ENCODE measurements around the gene NUDT21. TPM values are rescaled to one million over a fixed set of nuclear protein-coding genes. Genes with fewer than 3 reads are reported as not detected.
"Not testable (repeated sequence)": the region's sequence is repeated elsewhere in the genome, so short reads cannot be mapped to it uniquely, and the experiment has no call there.

Gene NUDT21
- total RNA-seq, 1 experiment from 2014 or later, result 97.6 TPM

DNA sequence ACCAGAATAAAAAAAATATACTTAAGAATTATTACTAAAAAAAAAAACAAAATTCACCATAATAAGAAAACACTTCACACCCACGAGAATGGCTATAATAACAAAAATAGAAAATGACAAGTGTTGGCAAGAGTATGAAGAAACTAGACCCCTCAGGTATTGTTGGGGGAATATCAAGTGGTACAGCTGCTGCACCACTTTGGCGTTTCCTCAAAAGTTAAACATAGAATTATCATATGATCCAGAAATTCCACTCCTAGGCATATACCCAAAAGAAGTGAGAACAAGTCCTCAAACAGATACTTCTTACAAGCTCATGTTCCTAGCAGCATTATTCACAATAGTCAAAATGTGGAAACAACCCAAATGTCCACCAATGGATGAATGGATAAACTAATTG is 52.1 kb downstream of the NUDT21 start:
- Histone ChIP-seq H3K36me3 (ENCODE audit: control insufficient read depth, insufficient read depth, low read length) (peaks cover 15% of the 10 kb centered on the region), H3K4me3 (ENCODE audit: low read depth in 2 of 2, low read length in 2 of 2) (no peak overlapping the region), H3K4me1 (ENCODE audit: control insufficient read depth, insufficient read depth, low read length) (no peaks in the 10 kb centered on the region), H3K27ac (ENCODE audit: low read length) (no peak overlapping the region), H3K9me3 (ENCODE audit: control insufficient read depth, insufficient read depth, low read depth, low read length) (no peaks in the 10 kb centered on the region), H3K27me3 (ENCODE audit: control insufficient read depth, insufficient read depth, low read length) (no peaks in the 10 kb centered on the region)
- ChIA-PET POLR2A (no interaction called here), CTCF (no interaction called here)
- BruUV-seq (replicated peaks), result no TSS peak
- in situ Hi-C loops (cut with HindIII; ENCODE audit: low pct_unique_long_range_greater_than_20kb, low sequenced_read_pairs) (no loop called here), intact Hi-C loops (cut with micrococcal nuclease; ENCODE audit: unreplicated experiment) (no loop called here)
- ATAC-seq, result no peak
- no peak for DNase-seq (ENCODE audit: low read depth, low spot score)
- no peak for TF ChIP-seq TCF7L2 (IDR thresholded peaks at IDR 0.05; ENCODE audit: low read depth, low read length)
- TF ChIP-seq, protein P1, sequence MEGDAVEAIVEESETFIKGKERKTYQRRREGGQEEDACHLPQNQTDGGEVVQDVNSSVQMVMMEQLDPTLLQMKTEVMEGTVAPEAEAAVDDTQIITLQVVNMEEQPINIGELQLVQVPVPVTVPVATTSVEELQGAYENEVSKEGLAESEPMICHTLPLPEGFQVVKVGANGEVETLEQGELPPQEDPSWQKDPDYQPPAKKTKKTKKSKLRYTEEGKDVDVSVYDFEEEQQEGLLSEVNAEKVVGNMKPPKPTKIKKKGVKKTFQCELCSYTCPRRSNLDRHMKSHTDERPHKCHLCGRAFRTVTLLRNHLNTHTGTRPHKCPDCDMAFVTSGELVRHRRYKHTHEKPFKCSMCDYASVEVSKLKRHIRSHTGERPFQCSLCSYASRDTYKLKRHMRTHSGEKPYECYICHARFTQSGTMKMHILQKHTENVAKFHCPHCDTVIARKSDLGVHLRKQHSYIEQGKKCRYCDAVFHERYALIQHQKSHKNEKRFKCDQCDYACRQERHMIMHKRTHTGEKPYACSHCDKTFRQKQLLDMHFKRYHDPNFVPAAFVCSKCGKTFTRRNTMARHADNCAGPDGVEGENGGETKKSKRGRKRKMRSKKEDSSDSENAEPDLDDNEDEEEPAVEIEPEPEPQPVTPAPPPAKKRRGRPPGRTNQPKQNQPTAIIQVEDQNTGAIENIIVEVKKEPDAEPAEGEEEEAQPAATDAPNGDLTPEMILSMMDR (IDR thresholded peaks at IDR 0.05), result no peak
- TF ChIP-seq, protein P2, sequence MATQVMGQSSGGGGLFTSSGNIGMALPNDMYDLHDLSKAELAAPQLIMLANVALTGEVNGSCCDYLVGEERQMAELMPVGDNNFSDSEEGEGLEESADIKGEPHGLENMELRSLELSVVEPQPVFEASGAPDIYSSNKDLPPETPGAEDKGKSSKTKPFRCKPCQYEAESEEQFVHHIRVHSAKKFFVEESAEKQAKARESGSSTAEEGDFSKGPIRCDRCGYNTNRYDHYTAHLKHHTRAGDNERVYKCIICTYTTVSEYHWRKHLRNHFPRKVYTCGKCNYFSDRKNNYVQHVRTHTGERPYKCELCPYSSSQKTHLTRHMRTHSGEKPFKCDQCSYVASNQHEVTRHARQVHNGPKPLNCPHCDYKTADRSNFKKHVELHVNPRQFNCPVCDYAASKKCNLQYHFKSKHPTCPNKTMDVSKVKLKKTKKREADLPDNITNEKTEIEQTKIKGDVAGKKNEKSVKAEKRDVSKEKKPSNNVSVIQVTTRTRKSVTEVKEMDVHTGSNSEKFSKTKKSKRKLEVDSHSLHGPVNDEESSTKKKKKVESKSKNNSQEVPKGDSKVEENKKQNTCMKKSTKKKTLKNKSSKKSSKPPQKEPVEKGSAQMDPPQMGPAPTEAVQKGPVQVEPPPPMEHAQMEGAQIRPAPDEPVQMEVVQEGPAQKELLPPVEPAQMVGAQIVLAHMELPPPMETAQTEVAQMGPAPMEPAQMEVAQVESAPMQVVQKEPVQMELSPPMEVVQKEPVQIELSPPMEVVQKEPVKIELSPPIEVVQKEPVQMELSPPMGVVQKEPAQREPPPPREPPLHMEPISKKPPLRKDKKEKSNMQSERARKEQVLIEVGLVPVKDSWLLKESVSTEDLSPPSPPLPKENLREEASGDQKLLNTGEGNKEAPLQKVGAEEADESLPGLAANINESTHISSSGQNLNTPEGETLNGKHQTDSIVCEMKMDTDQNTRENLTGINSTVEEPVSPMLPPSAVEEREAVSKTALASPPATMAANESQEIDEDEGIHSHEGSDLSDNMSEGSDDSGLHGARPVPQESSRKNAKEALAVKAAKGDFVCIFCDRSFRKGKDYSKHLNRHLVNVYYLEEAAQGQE (IDR thresholded peaks at IDR 0.05; ENCODE audit: insufficient read depth in 1 of 2, low read depth in 2 of 2, low read length in 1 of 2), result no peak
- TF ChIP-seq POLR2AphosphoS5 (IDR thresholded peaks at IDR 0.05; ENCODE audit: low read depth, low read length), result no peak
- TF ChIP-seq SIN3A (IDR thresholded peaks at IDR 0.05; ENCODE audit: borderline replicate concordance, insufficient read depth, low read depth, low read length), result no peak

DNA sequence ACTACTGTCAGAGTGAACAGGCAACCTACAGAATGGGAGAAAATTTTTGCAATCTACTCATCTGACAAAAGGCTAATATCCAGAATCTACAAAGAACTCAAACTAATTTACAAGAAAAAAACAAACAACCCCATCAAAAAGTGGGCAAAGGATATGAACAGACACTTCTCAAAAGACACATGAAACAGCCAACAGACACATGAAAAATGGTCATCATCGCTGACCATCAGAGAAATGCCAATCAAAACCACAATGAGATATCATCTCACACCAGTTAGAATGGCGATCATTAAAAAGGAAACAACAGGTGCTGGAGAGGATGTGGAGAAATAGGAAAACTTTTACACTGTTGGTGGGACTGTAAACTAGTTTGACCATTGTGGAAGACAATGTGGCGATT is 54.4 kb downstream of the NUDT21 start:
- H3K4me1 ChIP-seq (ENCODE audit: control insufficient read depth, insufficient read depth, low read length); in situ Hi-C loops (cut with HindIII; ENCODE audit: low pct_unique_long_range_greater_than_20kb, low sequenced_read_pairs); H3K27me3 ChIP-seq (ENCODE audit: control insufficient read depth, insufficient read depth, low read length); H3K9me3 ChIP-seq (ENCODE audit: control insufficient read depth, insufficient read depth, low read depth, low read length); POLR2A ChIA-PET; H3K4me3 ChIP-seq (ENCODE audit: low read depth in 2 of 2, low read length in 2 of 2); intact Hi-C loops (cut with micrococcal nuclease; ENCODE audit: unreplicated experiment); BruUV-seq (replicated peaks); DNase-seq (ENCODE audit: low read depth, low spot score); CTCF ChIA-PET; ATAC-seq; H3K27ac ChIP-seq (ENCODE audit: low read length); H3K36me3 ChIP-seq (ENCODE audit: control insufficient read depth, insufficient read depth, low read length): not testable (repeated sequence)

DNA sequence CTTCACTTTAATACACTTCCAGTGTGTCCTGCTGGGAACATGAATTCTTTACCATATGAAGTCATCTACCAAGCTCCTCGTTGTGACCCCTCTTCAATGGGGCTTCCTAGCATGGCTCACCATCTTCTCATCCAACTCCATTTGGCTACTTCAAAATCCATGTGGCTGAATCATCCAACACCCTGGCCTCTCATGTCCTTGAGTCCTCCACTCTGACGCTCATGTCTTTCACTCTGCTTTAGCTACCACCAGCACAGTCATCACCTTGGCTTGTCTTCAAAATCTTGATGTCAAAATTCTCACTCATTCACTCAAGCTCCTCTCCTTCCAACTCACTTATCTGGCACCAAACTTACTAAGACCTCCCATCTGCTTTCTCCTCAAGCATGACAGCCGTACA is 61.6 kb downstream of the NUDT21 start:
- CTCF ChIA-PET, result no interaction called here

More for the DNA sequence above, 61.6 kb downstream of the NUDT21 start:
- Histone ChIP-seq H3K4me1 (ENCODE audit: control insufficient read depth, insufficient read depth, low read length) (no peaks in the 10 kb centered on the region), H3K27me3 (ENCODE audit: control insufficient read depth, insufficient read depth, low read length) (no peaks in the 10 kb centered on the region), H3K36me3 (ENCODE audit: control insufficient read depth, insufficient read depth, low read length) (peaks cover 4% of the 10 kb centered on the region; the same call in 1 of the 2 replicates), H3K27ac (ENCODE audit: low read length) (no peak overlapping the region), H3K9me3 (ENCODE audit: control insufficient read depth, insufficient read depth, low read depth, low read length) (no peaks in the 10 kb centered on the region), H3K4me3 (ENCODE audit: low read depth in 2 of 2, low read length in 2 of 2) (no peak overlapping the region)
- TF ChIP-seq SIN3A (IDR thresholded peaks at IDR 0.05; ENCODE audit: borderline replicate concordance, insufficient read depth, low read depth, low read length), result no peak
- no peak for TF ChIP-seq TCF7L2 (IDR thresholded peaks at IDR 0.05; ENCODE audit: low read depth, low read length)
- TF ChIP-seq, protein P2 (IDR thresholded peaks at IDR 0.05; ENCODE audit: insufficient read depth in 1 of 2, low read depth in 2 of 2, low read length in 1 of 2), result no peak
- TF ChIP-seq, protein P1 (IDR thresholded peaks at IDR 0.05), result no peak
- TF ChIP-seq POLR2AphosphoS5 (IDR thresholded peaks at IDR 0.05; ENCODE audit: low read depth, low read length), result no peak
- intact Hi-C loops (cut with micrococcal nuclease; ENCODE audit: unreplicated experiment), result no loop called here
- ATAC-seq (no peak), DNase-seq (ENCODE audit: low read depth, low spot score) (no peak)
- in situ Hi-C loops (cut with HindIII; ENCODE audit: low pct_unique_long_range_greater_than_20kb, low sequenced_read_pairs), result no loop called here
- POLR2A ChIA-PET, result no interaction called here
- BruUV-seq (replicated peaks), result no TSS peak
